H4 (cell line): ENCODE results near the gene EEF2KMT. TPM values are rescaled to one million over a fixed set of nuclear protein-coding genes. Genes with fewer than 3 reads are reported as not detected.

ENCODE experiments used
- DNase-seq: peaks from one replicate; pipeline ENCODE4 v3.0.0-alpha.2; 2015; ENCODE audit warnings: low spot score
- total RNA-seq: library from RNA; depleted of rRNA; stranded (reverse); fragments of >200 nt; shearing (Covaris generic); gene quantifications from 2 replicates; pipeline ENCODE4 v1.2.3, GENCODE V29; 2014; rRNA removed

EEF2KMT gene
- total RNA-seq, 1 experiment from 2014 or later: 16.6 TPM

DNA sequence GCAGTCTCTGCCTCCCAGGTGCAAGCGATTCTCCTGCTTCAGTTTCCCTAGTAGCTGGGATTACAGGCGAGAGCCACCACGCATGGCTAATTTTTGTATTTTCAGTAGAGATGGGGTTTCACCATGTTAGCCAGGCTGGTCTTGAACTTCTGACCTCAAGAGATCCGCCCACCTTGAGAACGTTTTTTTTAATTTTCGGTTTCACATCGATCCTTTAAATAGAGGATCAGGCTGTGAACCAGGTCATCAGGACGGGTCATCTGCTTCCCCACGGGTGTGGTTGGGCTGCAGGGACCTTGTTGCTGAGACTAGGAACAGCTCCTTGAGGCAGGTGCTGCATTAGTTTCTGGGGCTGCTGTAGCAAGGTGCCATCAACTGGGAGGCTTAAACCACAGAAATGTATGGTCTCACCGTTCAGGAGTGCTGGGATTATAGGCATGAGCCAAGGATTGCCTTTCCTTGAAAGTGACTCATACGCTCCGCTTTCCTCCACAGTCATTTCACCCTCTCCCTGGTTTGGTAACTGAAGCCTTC is 55.9 kb downstream of the EEF2KMT start:
- DNase-seq: peak; percentile 87

GRCh38 chr16:5040451-5040850 is 57.1 kb downstream of the EEF2KMT start:
- DNase-seq: peak; percentile 52

DNA sequence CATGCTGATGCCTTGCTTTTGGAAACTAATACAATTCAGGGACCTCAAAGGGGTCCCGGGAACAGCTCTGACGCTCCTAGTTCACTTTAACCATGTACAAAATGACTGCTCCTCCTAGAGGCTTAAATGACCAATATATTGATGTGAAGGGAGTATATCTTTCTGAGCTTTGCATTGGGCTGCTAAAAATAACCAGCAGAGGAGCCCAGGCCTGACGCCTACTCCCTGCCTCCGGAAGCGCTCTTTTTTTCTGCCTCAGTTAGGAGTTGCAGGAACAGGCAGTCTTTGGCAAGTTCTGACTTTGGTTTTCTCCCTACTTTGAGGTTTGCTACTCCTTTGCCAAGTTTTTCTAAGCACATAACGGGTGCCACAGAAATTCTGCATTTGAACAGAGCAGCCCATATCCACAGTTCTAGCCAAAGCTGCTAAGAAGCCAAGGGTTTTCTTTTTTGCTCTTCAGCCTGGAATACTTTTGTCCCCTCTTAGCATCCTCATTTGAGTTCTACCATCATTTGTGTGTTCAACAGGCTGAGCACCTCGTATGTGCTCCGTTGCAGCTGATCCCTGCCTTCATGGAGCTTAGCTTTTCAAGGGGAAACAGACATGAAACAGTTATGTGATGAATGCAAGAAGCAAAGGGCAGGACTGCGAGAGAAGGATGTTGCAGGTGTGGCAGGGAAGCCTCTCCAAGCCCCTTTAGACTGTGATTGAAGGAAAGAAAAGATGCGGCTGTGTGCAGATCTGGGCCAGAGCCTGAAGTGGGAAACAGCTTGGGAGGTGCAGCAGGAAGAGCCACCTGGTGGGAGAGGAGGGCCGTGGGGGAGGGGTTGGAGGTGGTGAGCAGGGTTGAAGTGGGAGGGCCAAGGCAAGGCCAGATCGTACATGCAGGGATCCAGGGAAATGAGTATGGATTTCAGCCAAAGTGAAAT is 61.1 kb downstream of the EEF2KMT start:
- no peak for DNase-seq

GRCh38 chr16:5035909-5036227 is 61.7 kb downstream of the EEF2KMT start:
- DNase-seq: no peak

Other genes starting within 250 kb of the EEF2KMT start
- 0.10 and 0.18 TPM in 2 replicates for gene PPL, start 160.6 kb downstream of the EEF2KMT start, total RNA-seq
- not detected in 2 replicates for gene SEC14L5, start 139.5 kb downstream of the EEF2KMT start, total RNA-seq
- gene NAGPA, start 63.9 kb downstream of the EEF2KMT start, total RNA-seq: 17.0 and 41.5 TPM in 2 replicates
- 1.0 and 3.6 TPM in 2 replicates for gene C16orf89, start 31.8 kb downstream of the EEF2KMT start, total RNA-seq
- 12.0 and 14.9 TPM in 2 replicates for gene ALG1, start 26.0 kb downstream of the EEF2KMT start, total RNA-seq